Fibroblast of lung (primary cell): ENCODE measurements around the gene CCR2. TPM values are rescaled to one million over a fixed set of nuclear protein-coding genes. Genes with fewer than 3 reads are reported as not detected.

ENCODE experiments used
- DNase-seq, 2 donors: peaks; one replicate each; pipeline versions ENCODE4 v3.0.0 to v3.0.0-alpha.2; 2010; ENCODE audit warnings: low read depth in 2 of 2
- H2AFZ ChIP-seq: 2 replicates; pipeline ENCODE4 v1.5.1; 2012; ENCODE audit warnings: low read length, control low read depth, inconsistent platforms
- H3K27ac ChIP-seq: 2 replicates; pipeline ENCODE4 v1.5.1; 2011; ENCODE audit warnings: low read length, control low read depth; ENCODE audit not compliant: insufficient read depth
- H3K27me3 ChIP-seq: 2 replicates; pipeline ENCODE4 v1.5.1; 2011; ENCODE audit warnings: mild to moderate bottlenecking, low read length; ENCODE audit not compliant: control insufficient read depth, insufficient read depth
- H3K36me3 ChIP-seq: 2 replicates; pipeline ENCODE4 v1.5.1; 2011; ENCODE audit warnings: low read length; ENCODE audit not compliant: control insufficient read depth, insufficient read depth
- H3K4me1 ChIP-seq: 2 replicates; pipeline ENCODE4 v1.5.1; 2011; ENCODE audit warnings: low read length; ENCODE audit not compliant: control insufficient read depth, insufficient read depth; ENCODE audit errors: extremely low read depth
- H3K4me2 ChIP-seq: 2 replicates; pipeline ENCODE4 v1.5.1; 2011; ENCODE audit warnings: low read length, control low read depth; ENCODE audit not compliant: insufficient read depth; ENCODE audit errors: extremely low read depth
- H3K4me3 ChIP-seq, 4 experiments: fragments of 200-600 bp in 1 of 4; sonication (generic) in 1 of 4; replicated peaks in 1 of 4; 2 replicates each; pipeline ENCODE4 v1.5.1; 2011 to 2016; ENCODE audit warnings: low read length in 4 of 4, low read depth in 3 of 4, mild to moderate bottlenecking in 3 of 4, control low read depth in 2 of 4, inconsistent platforms in 1 of 4, mixed read lengths in 1 of 4; ENCODE audit not compliant: insufficient read depth in 1 of 4; ENCODE audit errors: control extremely low read depth in 1 of 4
- H3K79me2 ChIP-seq: 2 replicates; pipeline ENCODE4 v1.5.1; 2012; ENCODE audit warnings: mild to moderate bottlenecking, low read length, inconsistent platforms; ENCODE audit not compliant: control insufficient read depth, insufficient read depth
- H3K9ac ChIP-seq: 2 replicates; pipeline ENCODE4 v1.5.1; 2011; ENCODE audit warnings: mild to moderate bottlenecking, low read length, control low read depth; ENCODE audit not compliant: insufficient read depth
- H3K9me3 ChIP-seq: 2 replicates; pipeline ENCODE4 v1.5.1; 2012; ENCODE audit warnings: low read depth, low read length; ENCODE audit not compliant: control insufficient read depth, insufficient read depth
- H4K20me1 ChIP-seq: 2 replicates; pipeline ENCODE4 v1.5.1; 2011; ENCODE audit warnings: low read length; ENCODE audit not compliant: control insufficient read depth, insufficient read depth; ENCODE audit errors: extremely low read depth
- EZH2 ChIP-seq: IDR thresholded peaks from 2 replicates; pipeline ENCODE4 v1.5.1; 2012; ENCODE audit warnings: low read length, control low read depth, mild to moderate bottlenecking; ENCODE audit errors: missing control alignments
- polyA plus RNA-seq, 2 donors: library from polyadenylated mRNA; depleted of rRNA in 1 of 2; stranded (reverse) in 1 of 2; unstranded in 1 of 2; fragments of >200 nt; gene quantifications; 2 replicates each; pipeline ENCODE4 v1.2.1, GENCODE V29; 2011 to 2012; ENCODE audit warnings: missing spikeins in 1 of 2
- total RNA-seq: library from RNA; depleted of rRNA; stranded (reverse); fragments of >200 nt; gene quantifications from 2 replicates; pipeline ENCODE4 v1.2.1, GENCODE V29; 2014
- TF ChIP-seq, protein P1 (sequence below), 2 donors: IDR thresholded peaks in 1 of 2; conservative IDR thresholded peaks in 1 of 2; 1 replicate in 1 of 2; 2 replicates in 1 of 2; pipeline ENCODE4 v1.5.1; 2011 to 2012; ENCODE audit warnings: low read length in 2 of 2, control low read depth in 1 of 2, inconsistent platforms in 1 of 2, low read depth in 1 of 2, mild to moderate bottlenecking in 1 of 2

Gene CCR2
- total and polyA plus RNA-seq, 2 donors (not counting 1 experiment from before 2014, with no cell fraction given): under 0.01 TPM; not detected in 1

DNA sequence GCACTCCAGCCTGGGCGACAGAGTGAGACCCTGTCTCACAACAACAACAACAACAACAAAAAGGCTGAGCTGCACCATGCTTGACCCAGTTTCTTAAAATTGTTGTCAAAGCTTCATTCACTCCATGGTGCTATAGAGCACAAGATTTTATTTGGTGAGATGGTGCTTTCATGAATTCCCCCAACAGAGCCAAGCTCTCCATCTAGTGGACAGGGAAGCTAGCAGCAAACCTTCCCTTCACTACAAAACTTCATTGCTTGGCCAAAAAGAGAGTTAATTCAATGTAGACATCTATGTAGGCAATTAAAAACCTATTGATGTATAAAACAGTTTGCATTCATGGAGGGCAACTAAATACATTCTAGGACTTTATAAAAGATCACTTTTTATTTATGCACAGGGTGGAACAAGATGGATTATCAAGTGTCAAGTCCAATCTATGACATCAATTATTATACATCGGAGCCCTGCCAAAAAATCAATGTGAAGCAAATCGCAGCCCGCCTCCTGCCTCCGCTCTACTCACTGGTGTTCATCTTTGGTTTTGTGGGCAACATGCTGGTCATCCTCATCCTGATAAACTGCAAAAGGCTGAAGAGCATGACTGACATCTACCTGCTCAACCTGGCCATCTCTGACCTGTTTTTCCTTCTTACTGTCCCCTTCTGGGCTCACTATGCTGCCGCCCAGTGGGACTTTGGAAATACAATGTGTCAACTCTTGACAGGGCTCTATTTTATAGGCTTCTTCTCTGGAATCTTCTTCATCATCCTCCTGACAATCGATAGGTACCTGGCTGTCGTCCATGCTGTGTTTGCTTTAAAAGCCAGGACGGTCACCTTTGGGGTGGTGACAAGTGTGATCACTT, 18.8 kb downstream of the CCR2 start:
- no peaks in the 10 kb centered on the region for H4K20me1 ChIP-seq
- no peak overlapping the region for H3K9ac ChIP-seq
- H3K36me3 ChIP-seq: no peaks in the 10 kb centered on the region
- H3K27me3 ChIP-seq: peaks cover 17% of the 10 kb centered on the region
- no peak overlapping the region for H2AFZ ChIP-seq
- no peak overlapping the region for H3K27ac ChIP-seq
- no peak overlapping the region for H3K4me2 ChIP-seq
- H3K79me2 ChIP-seq: no peaks in the 10 kb centered on the region
- H3K4me1 ChIP-seq: no peaks in the 10 kb centered on the region
- H3K4me3 ChIP-seq: no peak overlapping the region
- no peaks in the 10 kb centered on the region for H3K9me3 ChIP-seq
- TF ChIP-seq EZH2: no peak
- TF ChIP-seq, protein P1, sequence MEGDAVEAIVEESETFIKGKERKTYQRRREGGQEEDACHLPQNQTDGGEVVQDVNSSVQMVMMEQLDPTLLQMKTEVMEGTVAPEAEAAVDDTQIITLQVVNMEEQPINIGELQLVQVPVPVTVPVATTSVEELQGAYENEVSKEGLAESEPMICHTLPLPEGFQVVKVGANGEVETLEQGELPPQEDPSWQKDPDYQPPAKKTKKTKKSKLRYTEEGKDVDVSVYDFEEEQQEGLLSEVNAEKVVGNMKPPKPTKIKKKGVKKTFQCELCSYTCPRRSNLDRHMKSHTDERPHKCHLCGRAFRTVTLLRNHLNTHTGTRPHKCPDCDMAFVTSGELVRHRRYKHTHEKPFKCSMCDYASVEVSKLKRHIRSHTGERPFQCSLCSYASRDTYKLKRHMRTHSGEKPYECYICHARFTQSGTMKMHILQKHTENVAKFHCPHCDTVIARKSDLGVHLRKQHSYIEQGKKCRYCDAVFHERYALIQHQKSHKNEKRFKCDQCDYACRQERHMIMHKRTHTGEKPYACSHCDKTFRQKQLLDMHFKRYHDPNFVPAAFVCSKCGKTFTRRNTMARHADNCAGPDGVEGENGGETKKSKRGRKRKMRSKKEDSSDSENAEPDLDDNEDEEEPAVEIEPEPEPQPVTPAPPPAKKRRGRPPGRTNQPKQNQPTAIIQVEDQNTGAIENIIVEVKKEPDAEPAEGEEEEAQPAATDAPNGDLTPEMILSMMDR (conservative IDR thresholded peaks at IDR 0.05 in 1 of 2, IDR thresholded peaks at IDR 0.05 in 1 of 2; ENCODE audit: low read depth in 1 of 2, low read length in 2 of 2): peak; percentile 65 to 89
- peak in 1 of 2 donors; percentile 45 for DNase-seq

DNA sequence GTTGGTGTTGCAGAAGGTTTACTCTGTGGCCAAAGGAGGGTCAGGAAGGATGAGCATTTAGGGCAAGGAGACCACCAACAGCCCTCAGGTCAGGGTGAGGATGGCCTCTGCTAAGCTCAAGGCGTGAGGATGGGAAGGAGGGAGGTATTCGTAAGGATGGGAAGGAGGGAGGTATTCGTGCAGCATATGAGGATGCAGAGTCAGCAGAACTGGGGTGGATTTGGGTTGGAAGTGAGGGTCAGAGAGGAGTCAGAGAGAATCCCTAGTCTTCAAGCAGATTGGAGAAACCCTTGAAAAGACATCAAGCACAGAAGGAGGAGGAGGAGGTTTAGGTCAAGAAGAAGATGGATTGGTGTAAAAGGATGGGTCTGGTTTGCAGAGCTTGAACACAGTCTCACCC, 20.8 kb downstream of the CCR2 start:
- H3K27ac ChIP-seq: no peak overlapping the region
- DNase-seq: no peak
- H3K9ac ChIP-seq: no peak overlapping the region
- H3K79me2 ChIP-seq: no peaks in the 10 kb centered on the region
- H3K9me3 ChIP-seq: no peaks in the 10 kb centered on the region
- no peak overlapping the region for H3K4me2 ChIP-seq
- TF ChIP-seq EZH2: no peak
- TF ChIP-seq, protein P1 (conservative IDR thresholded peaks at IDR 0.05 in 1 of 2, IDR thresholded peaks at IDR 0.05 in 1 of 2; ENCODE audit: low read depth in 1 of 2, low read length in 2 of 2): no peak
- H3K4me3 ChIP-seq: no peak overlapping the region
- peaks cover 17% of the 10 kb centered on the region for H3K27me3 ChIP-seq
- no peaks in the 10 kb centered on the region for H3K4me1 ChIP-seq
- H3K36me3 ChIP-seq: no peaks in the 10 kb centered on the region
- H4K20me1 ChIP-seq: no peaks in the 10 kb centered on the region
- H2AFZ ChIP-seq: no peak overlapping the region

- no peaks in the 10 kb centered on the region for H3K9me3 ChIP-seq
- H4K20me1 ChIP-seq: no peaks in the 10 kb centered on the region
- DNase-seq: no peak
- H2AFZ ChIP-seq: no peak overlapping the region
- H3K79me2 ChIP-seq: no peaks in the 10 kb centered on the region
- H3K27ac ChIP-seq: no peak overlapping the region
- H3K4me1 ChIP-seq: no peaks in the 10 kb centered on the region
- H3K27me3 ChIP-seq: peaks cover 17% of the 10 kb centered on the region
- H3K4me2 ChIP-seq: no peak overlapping the region
- TF ChIP-seq, protein P1 (conservative IDR thresholded peaks at IDR 0.05 in 1 of 2, IDR thresholded peaks at IDR 0.05 in 1 of 2; ENCODE audit: low read depth in 1 of 2, low read length in 2 of 2): no peak
- TF ChIP-seq EZH2: no peak
- no peaks in the 10 kb centered on the region for H3K36me3 ChIP-seq
- H3K4me3 ChIP-seq: no peak overlapping the region
- no peak overlapping the region for H3K9ac ChIP-seq
Measured at GRCh38 chr3:46375218-46375617, 21.3 kb downstream of the CCR2 start.
